ENCODE data around the gene PCDHGB6. TPM values are rescaled to one million over a fixed set of nuclear protein-coding genes. Genes with fewer than 3 reads are reported as not detected.

PCDHGB6 gene
- total RNA-seq, 1 experiment from 2014 or later: 6.0 TPM

DNA sequence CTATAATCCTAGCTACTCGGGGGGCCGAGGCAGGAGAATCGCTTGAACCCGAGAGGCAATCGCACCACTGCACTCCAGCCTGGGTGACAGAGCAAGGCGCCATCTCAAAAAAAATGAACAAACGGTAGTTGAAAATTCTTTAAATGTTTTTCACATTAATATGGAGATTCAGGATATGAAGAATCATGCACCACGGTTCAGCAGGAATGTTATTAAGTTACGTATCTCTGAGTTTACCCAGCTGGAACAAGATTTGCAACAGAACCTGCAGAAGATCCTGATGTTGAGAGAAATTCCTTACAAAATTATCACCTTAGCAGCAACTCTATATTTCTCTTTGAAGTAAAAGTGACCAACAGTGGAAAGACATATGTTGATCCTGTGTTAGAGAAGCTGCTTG is 32.5 kb downstream of the PCDHGB6 start (continued):
- TF ChIP-seq ATF2 (CRISPR knock-in tag; IDR thresholded peaks at IDR 0.05; ENCODE audit: borderline replicate concordance, low read depth) (no peak), SOX15 (CRISPR knock-in tag; IDR thresholded peaks at IDR 0.05) (no peak)

DNA sequence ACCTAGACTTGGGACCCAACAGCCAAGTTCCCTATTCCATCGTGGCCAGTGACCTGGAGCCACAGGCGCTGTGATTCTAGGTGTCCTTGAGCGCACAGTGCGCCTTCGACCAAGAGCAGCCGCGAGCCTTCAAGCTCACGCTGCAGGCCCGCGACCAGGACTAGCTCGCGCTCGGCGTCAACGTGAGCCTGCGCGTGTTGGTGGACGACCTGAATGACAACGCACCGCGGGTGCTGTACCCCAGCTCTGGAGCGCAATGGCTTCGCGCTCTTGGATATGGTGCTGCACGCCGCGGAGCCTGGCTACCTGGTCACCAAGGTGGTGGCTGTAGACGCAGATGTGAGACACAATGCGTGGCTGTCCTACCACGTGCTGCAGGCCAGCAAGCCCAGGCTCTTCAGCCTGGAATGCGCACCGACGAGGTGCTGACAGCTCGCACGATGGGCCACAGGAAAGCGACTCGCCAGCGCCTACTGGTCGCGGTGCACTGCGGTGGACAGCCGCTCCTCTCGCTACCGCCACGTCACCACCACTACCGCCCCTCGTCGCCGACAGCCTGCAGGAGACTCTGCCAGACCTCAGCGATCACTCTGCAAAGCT is 33.9 kb downstream of the PCDHGB6 start:
- CTCF ChIA-PET: interaction anchor here (1.2 to 3.0 kb wide), 4 partner anchors 11 to 219 kb away, joined by 3 to 13 read pairs (median 4); partner anchors contain the start of genes PCDHB14 and PCDHGA12
- TF ChIP-seq ZNF416 (CRISPR knock-in tag; IDR thresholded peaks at IDR 0.05) (no peak), ELF4 (CRISPR knock-in tag; IDR thresholded peaks at IDR 0.05; ENCODE audit: low read depth) (no peak)
- ATAC-seq: no peak
- POLR2A ChIA-PET: no interaction called here
- H3K9me3 Mint-ChIP-seq: peaks cover 9% of the 10 kb centered on the region; the same call in 1 of the 2 replicates
- no peak overlapping the region for H3K4me3 Mint-ChIP-seq
- no peak overlapping the region for H3K27ac Mint-ChIP-seq
- H3K4me1 Mint-ChIP-seq: peaks cover 10% of the 10 kb centered on the region
- DNase-seq (ENCODE audit: low spot score): no peak
- H3K27me3 Mint-ChIP-seq (ENCODE audit: low read depth): no peaks in the 10 kb centered on the region
- peaks cover 15% of the 10 kb centered on the region; the same call in 1 of the 2 replicates for H3K36me3 Mint-ChIP-seq

Other genes starting within 250 kb of the PCDHGB6 start
- gene PCDHB7, start 235.4 kb upstream of the PCDHGB6 start, total RNA-seq (2021): 0.17 to 0.27 TPM (median 0.23 TPM) in 3 replicates
- gene PCDHB8, start 230.2 kb upstream of the PCDHGB6 start, total RNA-seq (2021): 4.1 to 5.4 TPM (median 4.6 TPM) in 3 replicates
- gene PCDHB16, start 225.6 kb upstream of the PCDHGB6 start, total RNA-seq (2021): 3.5 to 4.1 TPM (median 3.7 TPM) in 3 replicates
- 1.6 to 2.3 TPM (median 1.7 TPM) in 3 replicates for gene PCDHB9, start 220.9 kb upstream of the PCDHGB6 start, total RNA-seq (2021)
- gene PCDHB10, start 215.7 kb upstream of the PCDHGB6 start, total RNA-seq (2021): 1.4 to 1.9 TPM (median 1.7 TPM) in 3 replicates
- 0.61 to 1.2 TPM (median 0.92 TPM) in 3 replicates for gene PCDHB11, start 208.4 kb upstream of the PCDHGB6 start, total RNA-seq (2021)
- gene PCDHB12, start 199.3 kb upstream of the PCDHGB6 start, total RNA-seq (2021): 2.7 to 3.1 TPM (median 3.1 TPM) in 3 replicates
- 2.2 to 2.9 TPM (median 2.6 TPM) in 3 replicates for gene PCDHB13, start 194.1 kb upstream of the PCDHGB6 start, total RNA-seq (2021)
- gene PCDHB14, start 184.7 kb upstream of the PCDHGB6 start, total RNA-seq (2021): 2.6 to 3.5 TPM (median 2.8 TPM) in 3 replicates
- 7.7 to 8.7 TPM (median 8.4 TPM) in 3 replicates for gene PCDHB15, start 162.6 kb upstream of the PCDHGB6 start, total RNA-seq (2021)
- gene SLC25A2, start 104.0 kb upstream of the PCDHGB6 start, total RNA-seq (2021): 0.24 TPM in 1 of 3 replicates, not detected in the others
- gene TAF7, start 87.2 kb upstream of the PCDHGB6 start, total RNA-seq (2021): 87.8 to 96.2 TPM (median 90.1 TPM) in 3 replicates
- gene PCDHGA1, start 77.5 kb upstream of the PCDHGB6 start, total RNA-seq (2021): 1.1 to 1.5 TPM (median 1.2 TPM) in 3 replicates
- gene PCDHGA2, start 69.3 kb upstream of the PCDHGB6 start, total RNA-seq (2021): 0.66 to 0.96 TPM (median 0.94 TPM) in 3 replicates
- gene PCDHGA3, start 64.2 kb upstream of the PCDHGB6 start, total RNA-seq (2021): 0.92 to 1.3 TPM (median 0.98 TPM) in 3 replicates
- 4.9 to 5.6 TPM (median 5.5 TPM) in 3 replicates for gene PCDHGB1, start 57.9 kb upstream of the PCDHGB6 start, total RNA-seq (2021)
- 3.4 to 3.9 TPM (median 3.5 TPM) in 3 replicates for gene PCDHGA4, start 53.0 kb upstream of the PCDHGB6 start, total RNA-seq (2021)
- gene PCDHGB2, start 48.0 kb upstream of the PCDHGB6 start, total RNA-seq (2021): 4.1 to 5.5 TPM (median 5.2 TPM) in 3 replicates
- gene PCDHGA5, start 43.9 kb upstream of the PCDHGB6 start, total RNA-seq (2021): 2.0 to 2.5 TPM (median 2.4 TPM) in 3 replicates
- gene PCDHGB3, start 37.8 kb upstream of the PCDHGB6 start, total RNA-seq (2021): 3.3 to 4.2 TPM (median 3.5 TPM) in 3 replicates
- gene PCDHGA6, start 34.1 kb upstream of the PCDHGB6 start, total RNA-seq (2021): 2.6 to 3.3 TPM (median 3.0 TPM) in 3 replicates
- gene PCDHGA7, start 25.3 kb upstream of the PCDHGB6 start, total RNA-seq (2021): 1.6 to 2.8 TPM (median 2.1 TPM) in 3 replicates
- 7.8 to 9.1 TPM (median 8.8 TPM) in 3 replicates for gene PCDHGB4, start 20.3 kb upstream of the PCDHGB6 start, total RNA-seq (2021)
- gene PCDHGA8, start 15.4 kb upstream of the PCDHGB6 start, total RNA-seq (2021): 1.4 to 2.4 TPM (median 2.1 TPM) in 3 replicates
- 7.6 to 9.7 TPM (median 7.7 TPM) in 3 replicates for gene PCDHGB5, start 10.1 kb upstream of the PCDHGB6 start, total RNA-seq (2021)
- 1.9 to 2.9 TPM (median 2.3 TPM) in 3 replicates for gene PCDHGA9, start 5.2 kb upstream of the PCDHGB6 start, total RNA-seq (2021)
- 10.7 to 11.9 TPM (median 11.0 TPM) in 3 replicates for gene PCDHGA10, start 5.0 kb downstream of the PCDHGB6 start, total RNA-seq (2021)
- 10.5 to 11.2 TPM (median 10.7 TPM) in 3 replicates for gene PCDHGB7, start 9.7 kb downstream of the PCDHGB6 start, total RNA-seq (2021)
- gene PCDHGA11, start 13.0 kb downstream of the PCDHGB6 start, total RNA-seq (2021): 7.0 to 8.4 TPM (median 7.1 TPM) in 3 replicates
- gene PCDHGA12, start 22.5 kb downstream of the PCDHGB6 start, total RNA-seq (2021): 1.6 to 2.1 TPM (median 1.9 TPM) in 3 replicates
- gene PCDHGC3, start 67.9 kb downstream of the PCDHGB6 start, total RNA-seq (2021): 28.1 to 29.4 TPM (median 29.1 TPM) in 3 replicates
- 4.5 to 6.1 TPM (median 5.1 TPM) in 3 replicates for gene PCDHGC4, start 77.0 kb downstream of the PCDHGB6 start, total RNA-seq (2021)
- 1.1 to 1.5 TPM (median 1.1 TPM) in 3 replicates for gene PCDHGC5, start 81.1 kb downstream of the PCDHGB6 start, total RNA-seq (2021)
- 90.9 to 109 TPM (median 96.0 TPM) in 3 replicates for gene DIAPH1, start 211.0 kb downstream of the PCDHGB6 start, total RNA-seq (2021)
- gene HDAC3, start 228.8 kb downstream of the PCDHGB6 start, total RNA-seq (2021): 84.7 to 96.2 TPM (median 94.5 TPM) in 3 replicates
- 19.3 to 23.8 TPM (median 21.4 TPM) in 3 replicates for gene RELL2, start 229.0 kb downstream of the PCDHGB6 start, total RNA-seq (2021)
- gene FCHSD1, start 243.4 kb downstream of the PCDHGB6 start, total RNA-seq (2021): 43.6 to 50.3 TPM (median 44.8 TPM) in 3 replicates

Measured in WTC11 (cell line).